H9 (cell line): Measurements from ENCODE around the gene SIPA1. TPM values are rescaled to one million over a fixed set of nuclear protein-coding genes. Genes with fewer than 3 reads are reported as not detected.
"Not testable (repeated sequence)": the region's sequence is repeated elsewhere in the genome, so short reads cannot be mapped to it uniquely, and the experiment has no call there.

ENCODE experiments used
- DNase-seq: peaks from one replicate; pipeline ENCODE4 v3.0.0-alpha.2; 2017
- H2AFZ ChIP-seq: one replicate; pipeline ENCODE4 v1.6.1; 2013; ENCODE audit warnings: mild to moderate bottlenecking, low read length, control low read depth, moderate library complexity
- H2AK5ac ChIP-seq: 2 replicates; pipeline ENCODE4 v1.6.1; 2013; ENCODE audit warnings: low read length, control low read depth, mixed read lengths; ENCODE audit not compliant: insufficient read length
- H2BK120ac ChIP-seq: one replicate; pipeline ENCODE4 v1.6.1; 2013; ENCODE audit warnings: low read depth, mild to moderate bottlenecking, low read length, control low read depth, inconsistent platforms; ENCODE audit not compliant: poor library complexity, severe bottlenecking
- H2BK12ac ChIP-seq: 2 replicates; pipeline ENCODE4 v1.6.1; 2013; ENCODE audit warnings: low read length, control low read depth, mixed read lengths, low read depth; ENCODE audit not compliant: insufficient read length
- H2BK15ac ChIP-seq: 2 replicates; pipeline ENCODE4 v1.6.1; 2013; ENCODE audit warnings: low read depth, low read length, control low read depth
- H2BK20ac ChIP-seq: one replicate; pipeline ENCODE4 v1.6.1; 2013; ENCODE audit warnings: low read depth, mild to moderate bottlenecking, low read length, control low read depth, inconsistent platforms; ENCODE audit not compliant: poor library complexity, severe bottlenecking
- H2BK5ac ChIP-seq: 2 replicates; pipeline ENCODE4 v1.6.1; 2013; ENCODE audit warnings: low read length, control low read depth, mixed read lengths; ENCODE audit not compliant: insufficient read length
- H3K14ac ChIP-seq: 2 replicates; pipeline ENCODE4 v1.6.1; 2013; ENCODE audit warnings: low read length, control low read depth; ENCODE audit not compliant: insufficient read depth
- H3K18ac ChIP-seq: 2 replicates; pipeline ENCODE4 v1.6.1; 2013; ENCODE audit warnings: low read depth, mild to moderate bottlenecking, mixed read lengths, low read length, control low read depth; ENCODE audit not compliant: insufficient read length
- H3K23ac ChIP-seq: 2 replicates; pipeline ENCODE4 v1.6.1; 2013; ENCODE audit warnings: low read length, control low read depth, mixed read lengths, low read depth; ENCODE audit not compliant: insufficient read length
- H3K23me2 ChIP-seq: 2 replicates; pipeline ENCODE4 v1.6.1; 2013; ENCODE audit warnings: low read depth, mild to moderate bottlenecking, mixed read lengths, low read length, control low read depth; ENCODE audit not compliant: insufficient read length, poor library complexity, severe bottlenecking
- H3K27ac ChIP-seq: 2 replicates; pipeline ENCODE4 v1.5.1; 2013; ENCODE audit warnings: low read length, control low read depth, mixed read lengths, low read depth; ENCODE audit not compliant: insufficient read length
- H3K27me3 ChIP-seq: 2 replicates; pipeline ENCODE4 v1.6.1; 2013; ENCODE audit warnings: low read length, control low read depth, inconsistent platforms; ENCODE audit not compliant: insufficient read depth
- H3K4ac ChIP-seq: 2 replicates; pipeline ENCODE4 v1.6.1; 2013; ENCODE audit warnings: low read depth, mild to moderate bottlenecking, control low read depth, inconsistent platforms, low read length, moderate library complexity
- H3K4me1 ChIP-seq: 2 replicates; pipeline ENCODE4 v1.6.1; 2013; ENCODE audit warnings: low read length, control low read depth, inconsistent platforms; ENCODE audit not compliant: insufficient read depth
- H3K4me2 ChIP-seq: 2 replicates; pipeline ENCODE4 v1.6.1; 2013; ENCODE audit warnings: low read length, control low read depth, mixed read lengths; ENCODE audit not compliant: insufficient read length, insufficient read depth
- H3K56ac ChIP-seq: 2 replicates; pipeline ENCODE4 v1.6.1; 2013; ENCODE audit warnings: low read depth, mild to moderate bottlenecking, mixed read lengths, low read length, control low read depth; ENCODE audit not compliant: insufficient read length
- H3K79me1 ChIP-seq: 2 replicates; pipeline ENCODE4 v1.6.1; 2013; ENCODE audit warnings: low read depth, mild to moderate bottlenecking, moderate library complexity, low read length, control low read depth, inconsistent platforms; ENCODE audit not compliant: insufficient read depth, poor library complexity, severe bottlenecking
- H3K79me2 ChIP-seq: 2 replicates; pipeline ENCODE4 v1.6.1; 2013; ENCODE audit warnings: low read length, control low read depth, inconsistent platforms; ENCODE audit not compliant: insufficient read depth
- H3K9ac ChIP-seq: 2 replicates; pipeline ENCODE4 v1.6.1; 2013; ENCODE audit warnings: low read length, control low read depth, mixed read lengths; ENCODE audit not compliant: insufficient read length; ENCODE audit errors: extremely low read depth
- H3K9me3 ChIP-seq: one replicate; pipeline ENCODE4 v1.6.1; 2013; ENCODE audit warnings: low read depth, low read length, inconsistent platforms; ENCODE audit not compliant: control insufficient read depth
- H3T11ph ChIP-seq: one replicate; pipeline ENCODE4 v1.6.1; 2013; ENCODE audit warnings: mild to moderate bottlenecking, low read length, control low read depth, inconsistent platforms
- H4K20me1 ChIP-seq: one replicate; pipeline ENCODE4 v1.6.1; 2013; ENCODE audit not compliant: control insufficient read depth, insufficient read length, insufficient read depth
- H4K5ac ChIP-seq: 2 replicates; pipeline ENCODE4 v1.6.1; 2013; ENCODE audit warnings: low read depth, mild to moderate bottlenecking, mixed read lengths, low read length, control low read depth; ENCODE audit not compliant: insufficient read length
- H4K8ac ChIP-seq: replicated peaks from 2 replicates; pipeline ENCODE4 v1.6.1; 2013; ENCODE audit warnings: low read length, control low read depth, mixed read lengths, low read depth; ENCODE audit not compliant: insufficient read length
- H4K91ac ChIP-seq: 2 replicates; pipeline ENCODE4 v1.6.1; 2013; ENCODE audit warnings: low read depth, mild to moderate bottlenecking, moderate library complexity, mixed read lengths, low read length, control low read depth; ENCODE audit not compliant: insufficient read length
- H3K27ac Mint-ChIP-seq, 3 experiments: 2 replicates in 2 of 3; 3 replicates in 1 of 3; pipeline ENCODE4 v1.8.0; 2020 to 2021; ENCODE audit warnings: mixed read lengths in 3 of 3, mild to moderate bottlenecking in 1 of 3, moderate library complexity in 1 of 3
- H3K27me3 Mint-ChIP-seq: 2 replicates; pipeline ENCODE4 v1.8.0; 2021; ENCODE audit warnings: low read depth, mild to moderate bottlenecking, moderate library complexity, mixed read lengths
- H3K36me3 Mint-ChIP-seq, 3 experiments: 2 replicates in 2 of 3; 3 replicates in 1 of 3; pipeline ENCODE4 v1.8.0; 2020 to 2021; ENCODE audit warnings: low read depth in 3 of 3, mixed read lengths in 3 of 3; ENCODE audit not compliant: insufficient read depth in 1 of 3
- H3K4me1 Mint-ChIP-seq, 2 experiments: 2 replicates each; pipeline ENCODE4 v1.8.0; 2020; ENCODE audit warnings: mixed read lengths in 2 of 2
- H3K4me3 Mint-ChIP-seq, 2 experiments: 2 replicates in 1 of 2; 3 replicates in 1 of 2; pipeline ENCODE4 v1.8.0; 2020 to 2021; ENCODE audit warnings: mild to moderate bottlenecking in 2 of 2, mixed read lengths in 2 of 2, moderate library complexity in 1 of 2
- H3K9me3 Mint-ChIP-seq, 2 experiments: 2 replicates in 1 of 2; 3 replicates in 1 of 2; pipeline ENCODE4 v1.8.0; 2020; ENCODE audit warnings: mild to moderate bottlenecking in 2 of 2, mixed read lengths in 2 of 2, moderate library complexity in 1 of 2
- WGBS: extraction: QIAGEN DNeasy Blood & Tissue Kit; methylation state at CpG from one replicate; pipeline ENCODE4 v1.1.7; 2013; ENCODE audit warnings: missing lambda C conversion rate, low lambda C conversion rate, mixed read lengths; ENCODE audit not compliant: insufficient read length; ENCODE audit errors: extremely low coverage; 5-methylcytosine and 5-hydroxymethylcytosine counted together
- total RNA-seq: library from RNA; stranded (reverse); gene quantifications from 2 replicates; pipeline ENCODE4 v1.2.1, GENCODE V29; 2021
- TF ChIP-seq, protein P1 (sequence below): fragments of 200-600 bp; sonication (generic); conservative IDR thresholded peaks from 3 replicates; pipeline ENCODE4 v1.8.0; 2021; ENCODE audit warnings: antibody characterized with exemption, mild to moderate bottlenecking

SIPA1 gene
- total RNA-seq, 1 experiment from 2014 or later, result 32.0 TPM

DNA sequence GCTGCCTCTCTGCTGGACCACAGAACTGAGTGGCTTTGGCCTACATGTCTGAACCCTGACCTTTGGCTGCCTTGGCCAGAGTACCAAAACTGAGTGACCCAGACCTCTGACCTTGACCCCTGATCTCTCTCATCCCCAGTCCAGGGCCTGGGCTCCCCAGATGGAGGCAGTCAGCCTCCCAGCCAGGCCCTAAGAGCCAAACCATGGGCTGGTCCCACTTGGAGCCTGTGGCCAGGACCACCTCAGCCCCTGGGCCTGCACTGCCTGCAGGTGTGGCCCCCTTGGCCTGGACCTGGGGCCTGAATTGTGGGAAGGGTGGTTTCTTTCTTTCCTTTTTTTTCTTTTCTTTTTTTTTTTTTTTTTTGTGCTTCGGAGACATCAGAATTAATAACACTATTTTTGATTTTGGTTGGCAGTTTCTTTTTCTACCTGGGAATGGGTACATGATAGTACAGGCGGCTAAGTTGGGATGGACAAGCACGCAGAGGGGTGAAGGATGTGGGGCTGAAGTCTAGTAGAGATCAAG is 806 bp upstream of the SIPA1 start:
- H3K14ac ChIP-seq, result no peak overlapping the region
- no peak overlapping the region for H4K8ac ChIP-seq
- H3K27ac ChIP-seq, result no peak overlapping the region
- H2BK12ac ChIP-seq, result no peak overlapping the region
- Mint-ChIP-seq H3K27me3 (no peaks in the 10 kb centered on the region), H3K4me1 (peaks cover 22 to 23% of the 10 kb centered on the region in 2 experiments), H3K27ac (peak overlapping the region; percentile 67 to 93 (median 91); a peak in 4 of 7 replicates), H3K4me3 (peak overlapping the region; percentile 72 to 86), H3K9me3 (no peaks in the 10 kb centered on the region), H3K36me3 (peaks cover 16 to 23% (median 19%) of the 10 kb centered on the region in 3 experiments; a peak in 6 of 7 replicates)
- H2BK20ac ChIP-seq, result no peak overlapping the region
- no CpG with 5 or more reads among the region's 3 CpGs for WGBS
- no peak overlapping the region for H3K56ac ChIP-seq
- no peaks in the 10 kb centered on the region for H3K79me1 ChIP-seq
- H2AFZ ChIP-seq, result no peak overlapping the region
- H3K4me1 ChIP-seq, result no peaks in the 10 kb centered on the region; the same call in 1 of the 2 replicates
- peaks cover 8% of the 10 kb centered on the region for H3K23me2 ChIP-seq
- no peaks in the 10 kb centered on the region for H4K20me1 ChIP-seq
- H3K9ac ChIP-seq, result peak overlapping the region; percentile 11
- no peak overlapping the region for H2BK15ac ChIP-seq
- H3K4me2 ChIP-seq, result no peak overlapping the region
- no peak overlapping the region for H3K23ac ChIP-seq
- DNase-seq, result no peak
- no peaks in the 10 kb centered on the region for H3K27me3 ChIP-seq
- H3K18ac ChIP-seq, result no peak overlapping the region
- no peak overlapping the region for H3T11ph ChIP-seq
- no peak overlapping the region for H4K5ac ChIP-seq
- H2BK120ac ChIP-seq, result no peak overlapping the region
- no peak overlapping the region for H4K91ac ChIP-seq
- TF ChIP-seq, protein P1, sequence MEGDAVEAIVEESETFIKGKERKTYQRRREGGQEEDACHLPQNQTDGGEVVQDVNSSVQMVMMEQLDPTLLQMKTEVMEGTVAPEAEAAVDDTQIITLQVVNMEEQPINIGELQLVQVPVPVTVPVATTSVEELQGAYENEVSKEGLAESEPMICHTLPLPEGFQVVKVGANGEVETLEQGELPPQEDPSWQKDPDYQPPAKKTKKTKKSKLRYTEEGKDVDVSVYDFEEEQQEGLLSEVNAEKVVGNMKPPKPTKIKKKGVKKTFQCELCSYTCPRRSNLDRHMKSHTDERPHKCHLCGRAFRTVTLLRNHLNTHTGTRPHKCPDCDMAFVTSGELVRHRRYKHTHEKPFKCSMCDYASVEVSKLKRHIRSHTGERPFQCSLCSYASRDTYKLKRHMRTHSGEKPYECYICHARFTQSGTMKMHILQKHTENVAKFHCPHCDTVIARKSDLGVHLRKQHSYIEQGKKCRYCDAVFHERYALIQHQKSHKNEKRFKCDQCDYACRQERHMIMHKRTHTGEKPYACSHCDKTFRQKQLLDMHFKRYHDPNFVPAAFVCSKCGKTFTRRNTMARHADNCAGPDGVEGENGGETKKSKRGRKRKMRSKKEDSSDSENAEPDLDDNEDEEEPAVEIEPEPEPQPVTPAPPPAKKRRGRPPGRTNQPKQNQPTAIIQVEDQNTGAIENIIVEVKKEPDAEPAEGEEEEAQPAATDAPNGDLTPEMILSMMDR, result no peak
- H3K79me2 ChIP-seq, result no peaks in the 10 kb centered on the region
- H2BK5ac ChIP-seq, result no peak overlapping the region
- H2AK5ac ChIP-seq, result no peak overlapping the region
- no peak overlapping the region for H3K4ac ChIP-seq
- no peaks in the 10 kb centered on the region for H3K9me3 ChIP-seq

DNA sequence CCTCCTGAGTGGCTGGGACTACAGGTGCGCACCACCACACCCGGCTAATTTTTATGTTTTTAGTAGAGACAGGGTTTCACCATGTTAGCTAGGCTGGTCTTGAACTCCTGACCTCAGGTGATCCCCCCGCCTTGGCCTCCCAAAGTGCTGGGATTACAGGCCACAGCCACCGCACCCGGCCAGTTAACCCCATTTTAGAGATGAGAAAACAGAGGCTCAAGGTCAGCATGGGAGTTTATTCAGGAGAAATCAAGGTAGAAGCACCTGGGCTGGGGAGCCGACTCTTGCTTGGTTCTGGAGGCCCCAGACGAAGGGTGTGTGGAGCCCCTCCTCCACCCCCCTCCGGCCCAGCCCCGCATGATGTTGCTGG is 1.3 kb downstream of the SIPA1 start:
- H4K5ac ChIP-seq, H3K23ac ChIP-seq, H3K4me1 ChIP-seq, H2BK12ac ChIP-seq, H3K79me2 ChIP-seq, H3K27me3 ChIP-seq, H4K20me1 ChIP-seq, H2BK5ac ChIP-seq, H3K14ac ChIP-seq, H3K79me1 ChIP-seq, H3K27ac ChIP-seq, H4K91ac ChIP-seq, H3K56ac ChIP-seq, H2BK15ac ChIP-seq, H3K9me3 Mint-ChIP-seq, DNase-seq, H3K4ac ChIP-seq, H2AFZ ChIP-seq, H2BK20ac ChIP-seq, H3K4me2 ChIP-seq, H3K27me3 Mint-ChIP-seq, H3K27ac Mint-ChIP-seq, H3K9ac ChIP-seq, H4K8ac ChIP-seq, H3K9me3 ChIP-seq, H2AK5ac ChIP-seq, H2BK120ac ChIP-seq, H3K18ac ChIP-seq, H3T11ph ChIP-seq: not testable (repeated sequence)
- no CpG with 5 or more reads among the region's 9 CpGs for WGBS
- Mint-ChIP-seq H3K4me1 (peaks cover 32 to 36% of the 10 kb centered on the region in 2 experiments), H3K4me3 (peak overlapping the region; percentile 72 to 86; a peak in 4 of 5 replicates), H3K36me3 (peaks cover 13 to 18% (median 18%) of the 10 kb centered on the region in 3 experiments; a peak in 6 of 7 replicates)
- H3K23me2 ChIP-seq, result peaks cover 13% of the 10 kb centered on the region
